Stimulated activated CD8-positive, alpha-beta memory T cell treated with anti-CD3 and anti-CD28 coated beads, Interleukin-2, amount 100 ng/mL, for 48 hours (primary cell): ENCODE results near the gene ATG2B.
"Not testable (repeated sequence)": the region's sequence is repeated elsewhere in the genome, so short reads cannot be mapped to it uniquely, and the experiment has no call there.

Source experiments
- DNase-seq, 2 donors: peaks; one replicate each; pipeline ENCODE4 v3.0.0-alpha.2; 2020; ENCODE audit warnings: low read depth in 2 of 2

The ATG2B gene

DNA sequence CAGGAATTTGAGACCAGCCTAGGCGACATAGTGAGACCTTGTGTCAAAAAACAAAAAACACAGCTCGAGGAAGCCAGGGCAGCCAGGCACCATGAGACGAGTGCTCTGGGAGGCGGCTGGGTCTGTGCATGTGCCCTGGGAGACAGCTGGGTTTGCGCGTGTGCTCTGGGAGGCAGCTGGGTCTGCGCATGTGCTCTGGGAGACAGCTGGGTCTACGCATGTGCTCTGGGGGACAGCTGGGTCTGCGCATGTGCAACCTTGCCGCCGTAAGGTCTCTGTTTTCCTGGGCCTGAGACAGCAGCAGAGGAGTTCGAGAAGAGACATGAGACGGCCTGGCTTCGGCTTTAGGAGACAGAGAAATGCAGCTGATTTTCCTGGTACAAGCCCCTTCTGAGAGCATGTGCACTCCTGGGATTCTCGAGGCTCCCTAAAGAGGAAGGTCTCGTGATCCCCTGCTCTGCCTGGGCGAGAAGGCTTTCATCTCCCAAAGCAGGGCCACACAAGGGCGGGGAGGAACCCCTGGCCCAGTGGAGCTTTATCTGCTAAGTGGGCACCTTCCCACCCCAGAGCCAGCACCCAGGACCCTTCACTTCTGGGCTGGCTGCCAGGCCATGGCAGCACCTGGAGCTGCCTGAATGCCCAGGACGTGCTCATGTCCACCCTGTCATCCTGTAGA lies 110.7 kb downstream of the ATG2B start:
- DNase-seq: no peak

- no peak for DNase-seq
Observed at GRCh38 chr14:96251656-96252155, 111.4 kb downstream of the ATG2B start.

DNA sequence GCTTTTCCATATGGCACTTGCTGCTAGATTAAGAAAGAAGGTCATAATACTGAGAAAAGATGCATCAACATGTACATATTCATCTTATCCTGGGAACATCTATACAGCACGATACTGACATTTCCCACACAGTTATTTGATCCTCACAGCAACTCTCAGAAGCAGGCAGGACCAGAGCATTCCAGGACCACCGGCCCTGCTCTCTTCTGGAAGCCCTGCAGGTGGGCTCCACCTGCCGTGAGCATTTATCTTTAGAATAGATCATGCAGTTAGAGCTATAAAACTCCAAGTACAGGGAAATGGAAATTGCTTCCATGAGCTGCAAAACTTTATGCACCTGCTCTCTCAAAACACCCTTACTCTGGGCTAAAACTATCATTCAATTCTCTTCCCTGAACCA lies 112.7 kb downstream of the ATG2B start:
- no peak for DNase-seq

GRCh38 chr14:96249029-96249428 lies 114.1 kb downstream of the ATG2B start:
- DNase-seq: no peak

DNA sequence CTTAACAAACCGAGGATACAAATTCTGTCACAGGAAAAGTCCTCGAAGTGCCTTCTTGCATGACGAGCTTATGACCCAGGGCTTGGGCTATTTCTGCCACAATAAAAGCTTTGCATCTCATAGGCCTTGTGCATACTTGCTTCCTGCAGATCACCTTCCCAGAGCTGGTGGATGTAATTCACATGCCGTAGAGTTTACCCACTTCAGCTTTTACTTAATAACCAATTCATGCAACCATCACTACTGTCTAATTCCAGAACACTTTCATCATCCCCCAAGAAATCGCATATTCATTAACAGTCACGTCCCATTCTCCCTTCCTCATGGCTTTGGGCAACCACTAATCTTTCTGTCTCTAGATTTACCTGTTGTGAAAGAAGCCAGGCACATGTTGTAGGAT lies 116.1 kb downstream of the ATG2B start:
- DNase-seq: no peak

DNA sequence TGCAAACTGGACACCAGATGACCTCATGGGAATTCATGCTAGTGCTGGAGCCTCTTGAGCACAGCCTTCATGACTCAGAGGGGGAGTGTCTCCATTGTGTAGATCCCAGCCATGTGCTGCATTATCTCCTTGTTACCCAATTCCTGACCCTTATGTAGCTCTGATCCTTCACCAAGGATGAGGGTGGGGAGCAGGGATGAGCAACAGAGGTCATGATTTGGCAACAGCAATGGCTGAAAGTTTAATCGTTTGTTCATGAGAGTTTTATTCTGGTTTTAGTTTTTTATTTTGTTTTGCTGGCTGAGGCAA lies 116.6 kb downstream of the ATG2B start:
- DNase-seq: no peak

GRCh38 chr14:96245710-96246538 lies 117.2 kb downstream of the ATG2B start:
- no peak for DNase-seq

DNA sequence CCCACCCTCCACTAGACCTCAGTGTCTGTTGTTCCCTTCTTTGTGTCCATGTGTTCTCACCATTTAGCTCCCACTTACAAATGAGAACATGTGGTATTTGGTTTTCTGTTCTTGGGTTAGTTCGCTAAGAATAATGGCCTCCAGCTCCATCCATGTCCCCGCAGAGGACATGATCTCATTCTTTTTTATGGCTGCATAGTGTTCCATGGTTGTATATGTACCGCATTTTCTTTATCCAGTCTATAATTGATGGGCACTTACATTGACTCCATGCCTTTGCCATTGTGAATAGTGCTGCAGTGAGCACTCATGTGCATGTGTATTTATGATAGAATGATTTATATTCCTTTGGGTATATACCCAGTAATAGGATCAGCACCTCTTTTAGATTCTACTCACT lies 118.1 kb downstream of the ATG2B start:
- not testable (repeated sequence) for DNase-seq

DNA sequence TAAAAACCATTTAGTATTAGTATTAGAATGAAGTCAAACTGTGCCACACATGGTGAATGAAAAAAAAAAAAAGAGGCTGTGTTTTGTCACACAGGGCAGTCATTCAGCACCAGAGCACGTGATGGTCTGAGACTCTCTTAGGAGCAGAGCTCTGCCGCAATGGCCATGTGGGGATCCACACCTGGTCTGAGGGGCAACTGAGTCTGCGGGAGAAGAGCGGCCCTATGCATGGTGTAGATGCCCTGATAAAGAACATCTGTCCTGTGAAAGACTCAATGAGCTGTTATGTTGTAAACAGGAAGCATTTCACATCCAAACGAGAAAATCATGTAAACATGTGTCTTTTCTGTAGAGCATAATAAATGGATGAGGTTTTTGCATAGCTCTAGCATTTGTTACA lies 119.4 kb downstream of the ATG2B start:
- no peak for DNase-seq

GRCh38 chr14:96242126-96242525 lies 121.0 kb downstream of the ATG2B start:
- no peak for DNase-seq

DNA sequence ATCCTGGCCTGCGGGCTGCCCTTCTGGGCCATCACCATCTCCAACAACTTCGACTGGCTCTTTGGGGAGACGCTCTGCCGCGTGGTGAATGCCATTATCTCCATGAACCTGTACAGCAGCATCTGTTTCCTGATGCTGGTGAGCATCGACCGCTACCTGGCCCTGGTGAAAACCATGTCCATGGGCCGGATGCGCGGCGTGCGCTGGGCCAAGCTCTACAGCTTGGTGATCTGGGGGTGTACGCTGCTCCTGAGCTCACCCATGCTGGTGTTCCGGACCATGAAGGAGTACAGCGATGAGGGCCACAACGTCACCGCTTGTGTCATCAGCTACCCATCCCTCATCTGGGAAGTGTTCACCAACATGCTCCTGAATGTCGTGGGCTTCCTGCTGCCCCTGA lies 122.5 kb downstream of the ATG2B start:
- DNase-seq: no peak

DNA sequence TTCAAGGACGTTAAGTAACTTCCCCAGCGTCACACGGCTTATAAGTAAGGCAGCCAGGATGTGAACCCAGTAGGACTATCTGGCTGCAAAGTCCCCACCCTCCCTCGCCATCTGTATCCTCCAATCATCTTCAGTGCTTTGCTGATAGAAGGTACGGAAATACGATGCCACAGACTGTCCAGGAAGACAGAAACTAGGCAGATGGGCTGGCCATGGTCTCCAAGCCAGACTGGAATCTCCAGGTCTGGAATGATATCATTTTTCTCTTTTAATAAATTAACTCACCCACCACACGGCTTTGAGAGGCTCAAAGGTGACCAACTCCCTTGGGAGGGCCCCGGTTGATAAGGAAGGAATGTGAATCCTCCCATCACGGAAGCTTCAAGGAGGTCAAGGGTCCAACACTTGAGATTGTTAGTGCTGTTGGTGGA lies 123.4 kb downstream of the ATG2B start:
- DNase-seq: no peak

DNA sequence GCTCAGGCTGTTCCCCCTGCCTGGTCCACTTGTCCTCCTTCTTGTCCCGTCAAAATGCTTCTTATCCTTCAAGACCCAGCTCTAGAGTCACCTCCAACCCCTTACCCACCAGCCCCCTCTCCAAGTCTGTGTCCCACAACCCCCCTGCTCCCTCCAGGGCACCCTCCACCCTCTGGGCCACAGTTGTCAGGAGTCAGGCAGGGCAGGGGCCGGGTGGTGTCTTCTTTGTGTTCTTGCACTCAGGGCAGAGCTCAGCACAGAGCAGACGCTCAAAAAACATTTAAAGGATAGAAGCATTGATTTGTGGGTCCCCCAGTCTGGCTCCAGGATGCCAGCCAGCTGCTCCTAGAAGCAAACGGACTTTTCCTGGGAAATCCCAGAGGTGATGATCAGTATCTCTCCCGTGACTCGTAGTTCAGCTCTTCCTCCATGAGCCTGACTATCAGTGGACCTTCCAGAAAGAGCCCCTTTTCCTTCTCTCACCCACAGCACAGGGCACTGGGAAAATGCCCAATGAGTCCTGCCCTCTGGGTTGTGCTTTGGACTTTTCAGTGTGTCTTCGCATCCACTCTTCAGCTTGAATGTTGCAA lies 124.4 kb downstream of the ATG2B start:
- no peak for DNase-seq

DNA sequence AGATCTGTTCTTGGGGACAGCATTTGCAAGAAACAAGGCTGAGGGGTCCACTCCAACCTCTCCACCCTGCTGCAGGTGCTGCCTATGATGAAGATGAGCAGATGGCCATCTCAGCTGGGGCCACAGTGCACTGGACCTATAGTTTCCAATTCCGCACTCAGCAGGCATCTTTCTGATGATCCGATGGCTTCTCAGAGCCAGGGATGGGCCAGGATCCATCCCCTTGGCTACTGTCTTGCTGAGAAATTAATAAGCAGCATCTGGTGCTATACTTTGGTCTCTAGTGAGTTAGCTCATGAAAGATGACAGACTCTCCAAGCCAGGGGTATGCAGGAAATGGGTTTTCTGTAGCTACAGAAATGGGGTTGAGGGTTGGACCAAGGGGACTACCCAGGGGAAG lies 125.5 kb downstream of the ATG2B start:
- no peak for DNase-seq

GRCh38 chr14:96235426-96235825 lies 127.7 kb downstream of the ATG2B start:
- DNase-seq: no peak

- no peak for DNase-seq
Observed at GRCh38 chr14:96233661-96234060, 129.5 kb downstream of the ATG2B start.

GRCh38 chr14:96232506-96232905 lies 130.6 kb downstream of the ATG2B start:
- DNase-seq: no peak

- no peak for DNase-seq
Observed at GRCh38 chr14:96231526-96232130, 131.5 kb downstream of the ATG2B start.

DNA sequence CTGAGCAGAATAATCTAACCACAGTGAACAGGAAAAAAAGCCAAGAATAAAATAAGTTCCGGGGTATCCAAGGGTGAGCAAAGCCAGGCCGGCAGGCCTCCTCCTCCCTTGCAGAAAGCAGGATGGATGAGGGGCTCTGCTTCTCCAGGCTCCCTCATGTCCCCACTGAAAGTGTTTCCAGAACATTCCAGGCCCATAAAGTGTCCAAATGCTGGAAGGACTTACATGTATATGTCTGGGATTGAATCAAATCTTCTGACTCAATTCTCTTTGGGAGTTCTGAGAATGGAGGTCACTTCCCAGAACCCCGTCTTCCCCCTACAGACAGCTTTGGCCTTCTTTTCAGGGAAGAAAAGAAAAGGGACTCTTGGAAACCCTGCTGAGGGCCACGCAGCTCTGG lies 132.1 kb downstream of the ATG2B start:
- no peak for DNase-seq

DNA sequence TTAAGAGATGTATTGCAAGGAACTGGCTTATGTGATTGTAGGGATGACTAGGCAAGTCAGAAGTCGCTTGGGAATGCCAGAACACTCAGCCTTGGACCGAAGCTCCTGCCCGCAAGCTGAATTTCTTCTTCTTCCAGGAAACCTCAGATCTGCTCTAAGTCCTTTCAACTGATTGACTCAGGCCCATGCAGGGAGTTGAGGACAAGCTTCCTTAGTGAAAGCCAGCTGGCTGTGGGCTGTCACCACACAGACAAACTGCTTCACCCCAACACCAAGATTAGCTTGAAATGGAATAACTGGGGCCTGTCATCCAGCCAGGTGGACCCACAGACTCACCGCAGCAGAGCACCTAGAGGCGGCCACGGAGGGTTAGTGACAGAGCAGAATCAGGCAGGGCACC lies 133.8 kb downstream of the ATG2B start:
- DNase-seq: no peak
